Measurements from ENCODE around the gene PRKCE.

Gene PRKCE

GRCh38 chr2:45841752-45842407, 190.4 kb downstream of the PRKCE start:
- H3K4me3 ChIP-seq (ENCODE audit: insufficient read depth, low read depth, low read length): no peak overlapping the region
- no peaks in the 10 kb centered on the region for H3K36me3 ChIP-seq (ENCODE audit: control insufficient read depth, insufficient read depth, low read length)
- 91 to 95% methylated on average over 3 to 4 of the region's 4 CpGs for WGBS, 2 experiments
- H3K9me3 ChIP-seq (ENCODE audit: control insufficient read depth, low read length): no peaks in the 10 kb centered on the region
- H3K27me3 ChIP-seq (ENCODE audit: control insufficient read depth, insufficient read depth, low read length, poor library complexity, severe bottlenecking): no peaks in the 10 kb centered on the region
- H3K4me1 ChIP-seq (ENCODE audit: control insufficient read depth, insufficient read depth, low read length): peaks cover 11% of the 10 kb centered on the region
- H3K27ac ChIP-seq (ENCODE audit: insufficient read depth, low read depth, low read length, poor library complexity, severe bottlenecking): no peak overlapping the region

- H3K4me3 ChIP-seq (ENCODE audit: insufficient read depth, low read depth, low read length): no peak overlapping the region
- no peaks in the 10 kb centered on the region for H3K27me3 ChIP-seq (ENCODE audit: control insufficient read depth, insufficient read depth, low read length, poor library complexity, severe bottlenecking)
- peaks cover 4% of the 10 kb centered on the region for H3K4me1 ChIP-seq (ENCODE audit: control insufficient read depth, insufficient read depth, low read length)
- 93 to 97% methylated on average over 7 to 8 of the region's 8 CpGs for WGBS, 2 experiments
- H3K27ac ChIP-seq (ENCODE audit: insufficient read depth, low read depth, low read length, poor library complexity, severe bottlenecking): no peak overlapping the region
- no peaks in the 10 kb centered on the region for H3K9me3 ChIP-seq (ENCODE audit: control insufficient read depth, low read length)
- H3K36me3 ChIP-seq (ENCODE audit: control insufficient read depth, insufficient read depth, low read length): no peaks in the 10 kb centered on the region
Observed at GRCh38 chr2:45843136-45843535, 191.7 kb downstream of the PRKCE start.

- Histone ChIP-seq H3K27ac (ENCODE audit: insufficient read depth, low read depth, low read length, poor library complexity, severe bottlenecking) (no peak overlapping the region), H3K9me3 (ENCODE audit: control insufficient read depth, low read length) (no peaks in the 10 kb centered on the region), H3K4me3 (ENCODE audit: insufficient read depth, low read depth, low read length) (no peak overlapping the region), H3K27me3 (ENCODE audit: control insufficient read depth, insufficient read depth, low read length, poor library complexity, severe bottlenecking) (no peaks in the 10 kb centered on the region), H3K4me1 (ENCODE audit: control insufficient read depth, insufficient read depth, low read length) (peaks cover 1% of the 10 kb centered on the region), H3K36me3 (ENCODE audit: control insufficient read depth, insufficient read depth, low read length) (no peaks in the 10 kb centered on the region)
- 94 to 97% methylated on average over 2 to 3 of the region's 3 CpGs for WGBS, 2 experiments
Observed at GRCh38 chr2:45844796-45845457, 193.5 kb downstream of the PRKCE start.

- Histone ChIP-seq H3K4me1 (ENCODE audit: control insufficient read depth, insufficient read depth, low read length) (no peaks in the 10 kb centered on the region), H3K9me3 (ENCODE audit: control insufficient read depth, low read length) (no peaks in the 10 kb centered on the region)
- 94 to 95% methylated on average over 6 of the region's 6 CpGs for WGBS, 2 experiments
Observed at GRCh38 chr2:45845566-45845965, 194.1 kb downstream of the PRKCE start.

GRCh38 chr2:45849491-45850283, 198.2 kb downstream of the PRKCE start:
- no peaks in the 10 kb centered on the region for H3K27me3 ChIP-seq (ENCODE audit: control insufficient read depth, insufficient read depth, low read length, poor library complexity, severe bottlenecking)
- no peak overlapping the region for H3K4me3 ChIP-seq (ENCODE audit: insufficient read depth, low read depth, low read length)
- no peak overlapping the region for H3K27ac ChIP-seq (ENCODE audit: insufficient read depth, low read depth, low read length, poor library complexity, severe bottlenecking)
- H3K36me3 ChIP-seq (ENCODE audit: control insufficient read depth, insufficient read depth, low read length): no peaks in the 10 kb centered on the region
- WGBS, 2 experiments: 93 to 94% methylated on average over 7 of the region's 7 CpGs
- H3K4me1 ChIP-seq (ENCODE audit: control insufficient read depth, insufficient read depth, low read length): no peaks in the 10 kb centered on the region
- H3K9me3 ChIP-seq (ENCODE audit: control insufficient read depth, low read length): no peaks in the 10 kb centered on the region

More at GRCh38 chr2:45845566-45845965, 194.1 kb downstream of the PRKCE start:
- Histone ChIP-seq H3K36me3 (ENCODE audit: control insufficient read depth, insufficient read depth, low read length) (no peaks in the 10 kb centered on the region), H3K4me3 (ENCODE audit: insufficient read depth, low read depth, low read length) (no peak overlapping the region), H3K27me3 (ENCODE audit: control insufficient read depth, insufficient read depth, low read length, poor library complexity, severe bottlenecking) (no peaks in the 10 kb centered on the region), H3K27ac (ENCODE audit: insufficient read depth, low read depth, low read length, poor library complexity, severe bottlenecking) (no peak overlapping the region)

GRCh38 chr2:45850558-45850957, 199.1 kb downstream of the PRKCE start:
- Histone ChIP-seq H3K9me3 (ENCODE audit: control insufficient read depth, low read length) (no peaks in the 10 kb centered on the region), H3K27ac (ENCODE audit: insufficient read depth, low read depth, low read length, poor library complexity, severe bottlenecking) (no peak overlapping the region), H3K4me1 (ENCODE audit: control insufficient read depth, insufficient read depth, low read length) (no peaks in the 10 kb centered on the region), H3K27me3 (ENCODE audit: control insufficient read depth, insufficient read depth, low read length, poor library complexity, severe bottlenecking) (no peaks in the 10 kb centered on the region), H3K36me3 (ENCODE audit: control insufficient read depth, insufficient read depth, low read length) (no peaks in the 10 kb centered on the region), H3K4me3 (ENCODE audit: insufficient read depth, low read depth, low read length) (no peak overlapping the region)
- 90 to 97% methylated on average over 2 of the region's 2 CpGs for WGBS, 2 experiments

GRCh38 chr2:45851111-45851510, 199.6 kb downstream of the PRKCE start:
- H3K4me3 ChIP-seq (ENCODE audit: insufficient read depth, low read depth, low read length): no peak overlapping the region
- H3K36me3 ChIP-seq (ENCODE audit: control insufficient read depth, insufficient read depth, low read length): no peaks in the 10 kb centered on the region
- no peaks in the 10 kb centered on the region for H3K4me1 ChIP-seq (ENCODE audit: control insufficient read depth, insufficient read depth, low read length)
- 92% methylated on average over 2 of the region's 2 CpGs for WGBS, 2 experiments
- H3K27ac ChIP-seq (ENCODE audit: insufficient read depth, low read depth, low read length, poor library complexity, severe bottlenecking): no peak overlapping the region
- H3K27me3 ChIP-seq (ENCODE audit: control insufficient read depth, insufficient read depth, low read length, poor library complexity, severe bottlenecking): no peaks in the 10 kb centered on the region
- no peaks in the 10 kb centered on the region for H3K9me3 ChIP-seq (ENCODE audit: control insufficient read depth, low read length)

- no peak overlapping the region for H3K4me3 ChIP-seq (ENCODE audit: insufficient read depth, low read depth, low read length)
- no peaks in the 10 kb centered on the region for H3K27me3 ChIP-seq (ENCODE audit: control insufficient read depth, insufficient read depth, low read length, poor library complexity, severe bottlenecking)
- no peak overlapping the region for H3K27ac ChIP-seq (ENCODE audit: insufficient read depth, low read depth, low read length, poor library complexity, severe bottlenecking)
- no peaks in the 10 kb centered on the region for H3K36me3 ChIP-seq (ENCODE audit: control insufficient read depth, insufficient read depth, low read length)
- no peaks in the 10 kb centered on the region for H3K4me1 ChIP-seq (ENCODE audit: control insufficient read depth, insufficient read depth, low read length)
- no peaks in the 10 kb centered on the region for H3K9me3 ChIP-seq (ENCODE audit: control insufficient read depth, low read length)
- WGBS, 2 experiments: 95% methylated on average over 11 of the region's 11 CpGs
Observed at GRCh38 chr2:45851576-45852304, 200.3 kb downstream of the PRKCE start.

- H3K27ac ChIP-seq (ENCODE audit: insufficient read depth, low read depth, low read length, poor library complexity, severe bottlenecking): no peak overlapping the region
- H3K27me3 ChIP-seq (ENCODE audit: control insufficient read depth, insufficient read depth, low read length, poor library complexity, severe bottlenecking): no peaks in the 10 kb centered on the region
- no peaks in the 10 kb centered on the region for H3K9me3 ChIP-seq (ENCODE audit: control insufficient read depth, low read length)
- H3K4me1 ChIP-seq (ENCODE audit: control insufficient read depth, insufficient read depth, low read length): no peaks in the 10 kb centered on the region
- H3K4me3 ChIP-seq (ENCODE audit: insufficient read depth, low read depth, low read length): no peak overlapping the region
- WGBS, 2 experiments: 89 to 91% methylated on average over 6 of the region's 6 CpGs
- H3K36me3 ChIP-seq (ENCODE audit: control insufficient read depth, insufficient read depth, low read length): no peaks in the 10 kb centered on the region
Observed at GRCh38 chr2:45852450-45853150, 201.1 kb downstream of the PRKCE start.

Measured in ectodermal cell (in vitro differentiated cells).